HepG2 (cell line): ENCODE data around the gene STX4. TPM values are rescaled to one million over a fixed set of nuclear protein-coding genes. Genes with fewer than 3 reads are reported as not detected.

Source experiments
- NAIF1 ChIP-seq: sonication (generic); formaldehyde crosslinking; IDR thresholded peaks from 2 replicates; pipeline ENCODE4 v1.5.0; 2020; ENCODE audit warnings: mild to moderate bottlenecking, missing genetic modification reagents, borderline replicate concordance
- RFXAP ChIP-seq: sonication (generic); formaldehyde crosslinking; IDR thresholded peaks from 2 replicates; pipeline ENCODE4 v1.4.0; 2020; ENCODE audit warnings: missing genetic modification reagents, borderline replicate concordance
- SMARCE1 ChIP-seq: fragments of 450-650 bp; IDR thresholded peaks from 2 replicates; pipeline ENCODE4 v1.6.1; 2017; ENCODE audit warnings: borderline replicate concordance
- TCF12 ChIP-seq, 2 experiments: fragments of 450-650 bp in 1 of 2; sonication (generic) in 1 of 2; formaldehyde crosslinking in 1 of 2; IDR thresholded peaks; 2 replicates each; pipeline versions ENCODE4 v1.6.1 to v1.8.0; 2017 to 2022; ENCODE audit warnings: antibody characterized with exemption in 1 of 2, mild to moderate bottlenecking in 1 of 2, missing genetic modification reagents in 1 of 2, moderate library complexity in 1 of 2
- ZNF432 ChIP-seq: sonication (generic); formaldehyde crosslinking; IDR thresholded peaks from 2 replicates; pipeline ENCODE4 v1.5.0; 2020; ENCODE audit warnings: missing genetic modification reagents, mild to moderate bottlenecking, borderline replicate concordance
- ZNF773 ChIP-seq: sonication (generic); formaldehyde crosslinking; IDR thresholded peaks from 2 replicates; pipeline ENCODE4 v1.4.0; 2020; ENCODE audit warnings: missing genetic modification reagents, borderline replicate concordance
- polyA plus RNA-seq, 8 experiments: library from polyadenylated mRNA; depleted of rRNA in 3 of 8; stranded (reverse) in 7 of 8; unstranded in 1 of 8; fragments of >200 nt; fragmentation: Illumina TruSeq in 4 of 8; extraction: Trizol in 4 of 8; gene quantifications; 2 replicates each; pipeline versions ENCODE4 v1.2.1 to v1.2.3, GENCODE V29; 2011 to 2016; ENCODE audit warnings: low read depth in 4 of 8, missing spikeins in 1 of 8, mixed read lengths in 1 of 8; ENCODE audit not compliant: insufficient read depth in 1 of 8
- total RNA-seq, 5 experiments: library from RNA; depleted of rRNA; stranded (reverse); fragments of >200 nt; fragmentation: Illumina TruSeq; extraction: Trizol; gene quantifications; 2 replicates each; pipeline ENCODE4 v1.2.3, GENCODE V29; 2016; ENCODE audit warnings: low read depth in 1 of 5
- TF ChIP-seq, protein P1 (sequence below): sonication (generic); formaldehyde crosslinking; IDR thresholded peaks from 2 replicates; pipeline ENCODE4 v1.4.0; 2020; ENCODE audit warnings: missing genetic modification reagents, mild to moderate bottlenecking, borderline replicate concordance
- TF ChIP-seq, protein P2 (sequence below): sonication (generic); formaldehyde crosslinking; IDR thresholded peaks from 2 replicates; pipeline ENCODE4 v1.5.0; 2020; ENCODE audit warnings: mild to moderate bottlenecking, missing genetic modification reagents, borderline replicate concordance

Gene STX4
- total and polyA plus RNA-seq, 2 of the 13 experiments (the other 11 are each of a cell fraction or from before 2014, with no cell fraction given) = 29.2 to 34.6 TPM

DNA sequence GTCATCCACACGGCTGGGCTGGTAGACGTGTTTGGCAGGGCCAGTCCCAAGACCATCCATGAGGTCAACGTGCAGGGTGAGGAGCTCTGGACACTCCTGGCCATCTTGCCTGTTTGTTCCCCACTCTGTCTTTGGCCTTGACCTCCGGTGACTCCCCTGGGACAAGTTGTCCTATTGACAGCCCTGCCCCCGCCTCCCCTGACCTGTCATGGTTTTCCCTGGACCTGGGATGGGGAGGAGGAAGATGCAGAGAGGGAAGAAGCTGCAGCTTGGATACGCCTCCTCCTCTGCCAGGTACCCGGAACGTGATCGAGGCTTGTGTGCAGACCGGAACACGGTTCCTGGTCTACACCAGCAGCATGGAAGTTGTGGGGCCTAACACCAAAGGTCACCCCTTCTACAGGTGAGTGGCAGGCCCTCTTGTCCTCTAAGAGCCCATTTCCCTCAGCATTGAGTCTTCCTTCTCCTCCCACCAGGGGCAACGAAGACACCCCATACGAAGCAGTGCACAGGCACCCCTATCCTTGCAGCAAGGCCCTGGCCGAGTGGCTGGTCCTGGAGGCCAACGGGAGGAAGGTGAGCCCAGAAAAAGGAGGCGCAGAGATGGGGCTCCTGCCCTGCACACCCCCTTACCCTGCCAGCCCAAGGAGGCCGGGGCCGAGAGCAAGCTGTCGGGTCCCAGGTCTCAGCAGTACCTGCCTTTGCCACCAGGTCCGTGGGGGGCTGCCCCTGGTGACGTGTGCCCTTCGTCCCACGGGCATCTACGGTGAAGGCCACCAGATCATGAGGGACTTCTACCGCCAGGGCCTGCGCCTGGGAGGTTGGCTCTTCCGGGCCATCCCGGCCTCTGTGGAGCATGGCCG, 47.0 kb upstream of the STX4 start (continued):
- TF ChIP-seq, protein P1, sequence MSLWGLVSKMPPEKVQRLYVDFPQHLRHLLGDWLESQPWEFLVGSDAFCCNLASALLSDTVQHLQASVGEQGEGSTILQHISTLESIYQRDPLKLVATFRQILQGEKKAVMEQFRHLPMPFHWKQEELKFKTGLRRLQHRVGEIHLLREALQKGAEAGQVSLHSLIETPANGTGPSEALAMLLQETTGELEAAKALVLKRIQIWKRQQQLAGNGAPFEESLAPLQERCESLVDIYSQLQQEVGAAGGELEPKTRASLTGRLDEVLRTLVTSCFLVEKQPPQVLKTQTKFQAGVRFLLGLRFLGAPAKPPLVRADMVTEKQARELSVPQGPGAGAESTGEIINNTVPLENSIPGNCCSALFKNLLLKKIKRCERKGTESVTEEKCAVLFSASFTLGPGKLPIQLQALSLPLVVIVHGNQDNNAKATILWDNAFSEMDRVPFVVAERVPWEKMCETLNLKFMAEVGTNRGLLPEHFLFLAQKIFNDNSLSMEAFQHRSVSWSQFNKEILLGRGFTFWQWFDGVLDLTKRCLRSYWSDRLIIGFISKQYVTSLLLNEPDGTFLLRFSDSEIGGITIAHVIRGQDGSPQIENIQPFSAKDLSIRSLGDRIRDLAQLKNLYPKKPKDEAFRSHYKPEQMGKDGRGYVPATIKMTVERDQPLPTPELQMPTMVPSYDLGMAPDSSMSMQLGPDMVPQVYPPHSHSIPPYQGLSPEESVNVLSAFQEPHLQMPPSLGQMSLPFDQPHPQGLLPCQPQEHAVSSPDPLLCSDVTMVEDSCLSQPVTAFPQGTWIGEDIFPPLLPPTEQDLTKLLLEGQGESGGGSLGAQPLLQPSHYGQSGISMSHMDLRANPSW = no peak
- TF ChIP-seq RFXAP (CRISPR knock-in tag) (no peak), TCF12 (IDR thresholded peaks at IDR 0.05) (no peak), TCF12 (CRISPR knock-in tag; IDR thresholded peaks at IDR 0.05) (no peak), NAIF1 (no peak), ZNF432 (no peak), SMARCE1 (no peak), ZNF773 (CRISPR knock-in tag) (no peak)
- TF ChIP-seq, protein P2, sequence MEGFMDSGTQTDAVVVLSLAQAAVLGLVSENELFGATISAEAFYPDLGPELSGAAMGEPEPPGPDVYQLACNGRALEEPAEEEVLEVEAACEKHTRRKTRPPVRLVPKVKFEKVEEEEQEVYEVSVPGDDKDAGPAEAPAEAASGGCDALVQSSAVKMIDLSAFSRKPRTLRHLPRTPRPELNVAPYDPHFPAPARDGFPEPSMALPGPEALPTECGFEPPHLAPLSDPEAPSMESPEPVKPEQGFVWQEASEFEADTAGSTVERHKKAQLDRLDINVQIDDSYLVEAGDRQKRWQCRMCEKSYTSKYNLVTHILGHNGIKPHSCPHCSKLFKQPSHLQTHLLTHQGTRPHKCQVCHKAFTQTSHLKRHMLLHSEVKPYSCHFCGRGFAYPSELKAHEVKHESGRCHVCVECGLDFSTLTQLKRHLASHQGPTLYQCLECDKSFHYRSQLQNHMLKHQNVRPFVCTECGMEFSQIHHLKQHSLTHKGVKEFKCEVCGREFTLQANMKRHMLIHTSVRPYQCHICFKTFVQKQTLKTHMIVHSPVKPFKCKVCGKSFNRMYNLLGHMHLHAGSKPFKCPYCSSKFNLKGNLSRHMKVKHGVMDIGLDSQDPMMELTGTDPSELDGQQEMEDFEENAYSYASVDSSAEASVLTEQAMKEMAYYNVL (CRISPR knock-in tag) = no peak
